Osteocyte (in vitro differentiated cells): Measurements from ENCODE around the gene OR5V1. TPM values are rescaled to one million over a fixed set of nuclear protein-coding genes. Genes with fewer than 3 reads are reported as not detected.
"Not testable (repeated sequence)": the region's sequence is repeated elsewhere in the genome, so short reads cannot be mapped to it uniquely, and the experiment has no call there.

Source experiments
- DNase-seq: peaks from one replicate; pipeline ENCODE4 v3.0.0; 2021; ENCODE audit warnings: mixed read lengths; ENCODE audit not compliant: unreplicated experiment; ENCODE audit errors: extremely low spot score
- H3K27ac Mint-ChIP-seq: one replicate; pipeline ENCODE4 v1.8.0; 2021; ENCODE audit warnings: mild to moderate bottlenecking, mixed read lengths; ENCODE audit not compliant: unreplicated experiment
- H3K27me3 Mint-ChIP-seq: one replicate; pipeline ENCODE4 v1.8.0; 2021; ENCODE audit warnings: mixed read lengths; ENCODE audit not compliant: unreplicated experiment
- H3K36me3 Mint-ChIP-seq: one replicate; pipeline ENCODE4 v1.8.0; 2021; ENCODE audit warnings: mixed read lengths; ENCODE audit not compliant: unreplicated experiment
- H3K4me1 Mint-ChIP-seq: one replicate; pipeline ENCODE4 v1.8.0; 2021; ENCODE audit warnings: mixed read lengths; ENCODE audit not compliant: unreplicated experiment
- H3K4me3 Mint-ChIP-seq: one replicate; pipeline ENCODE4 v1.8.0; 2021; ENCODE audit warnings: mild to moderate bottlenecking, moderate library complexity, mixed read lengths; ENCODE audit not compliant: unreplicated experiment
- H3K9me3 Mint-ChIP-seq: one replicate; pipeline ENCODE4 v1.8.0; 2021; ENCODE audit warnings: mixed read lengths; ENCODE audit not compliant: unreplicated experiment
- CTCF ChIP-seq: fragments of 200-600 bp; sonication (generic); IDR thresholded peaks from 2 replicates; pipeline ENCODE4 v1.5.0; 2021; ENCODE audit warnings: antibody characterized with exemption, mild to moderate bottlenecking, moderate library complexity
- total RNA-seq: library from RNA; stranded (reverse); gene quantifications from 2 replicates; pipeline ENCODE4 v1.2.1, GENCODE V29; 2021

OR5V1 gene
- total RNA-seq, 1 donor from 2014 or later = not detected

DNA sequence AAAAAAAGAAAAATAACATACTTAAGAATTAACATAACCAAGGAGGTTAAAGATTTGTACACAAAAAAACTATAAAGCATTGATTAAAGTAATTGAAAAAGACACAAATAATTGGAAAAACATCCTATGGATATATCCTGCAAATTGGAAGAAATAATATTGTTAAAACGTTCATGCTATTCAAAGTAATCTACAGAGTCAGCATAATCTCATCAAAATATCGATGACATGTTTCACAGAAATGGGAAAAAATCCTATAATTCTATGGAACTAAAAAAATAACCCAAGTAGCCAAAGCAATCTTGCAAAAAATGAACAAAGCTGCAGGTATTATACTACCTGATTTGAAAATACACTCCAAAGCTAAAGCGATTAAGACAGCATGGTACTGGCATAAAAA is 23.3 kb downstream of the OR5V1 start:
- Mint-ChIP-seq H3K4me3 (no peak overlapping the region), H3K9me3 (peaks cover 5% of the 10 kb centered on the region), H3K27ac (no peak overlapping the region), H3K27me3 (no peaks in the 10 kb centered on the region), H3K4me1 (no peaks in the 10 kb centered on the region), H3K36me3 (no peaks in the 10 kb centered on the region)
- TF ChIP-seq CTCF = no peak
- no peak for DNase-seq

- no peak for TF ChIP-seq CTCF
- no peak overlapping the region for H3K4me3 Mint-ChIP-seq
- peaks cover 11% of the 10 kb centered on the region for H3K9me3 Mint-ChIP-seq
- no peak overlapping the region for H3K27ac Mint-ChIP-seq
- H3K27me3 Mint-ChIP-seq = no peaks in the 10 kb centered on the region
- no peak for DNase-seq
- no peaks in the 10 kb centered on the region for H3K4me1 Mint-ChIP-seq
- H3K36me3 Mint-ChIP-seq = no peaks in the 10 kb centered on the region
Observed at GRCh38 chr6:29336269-29336668, 32.4 kb downstream of the OR5V1 start.

DNA sequence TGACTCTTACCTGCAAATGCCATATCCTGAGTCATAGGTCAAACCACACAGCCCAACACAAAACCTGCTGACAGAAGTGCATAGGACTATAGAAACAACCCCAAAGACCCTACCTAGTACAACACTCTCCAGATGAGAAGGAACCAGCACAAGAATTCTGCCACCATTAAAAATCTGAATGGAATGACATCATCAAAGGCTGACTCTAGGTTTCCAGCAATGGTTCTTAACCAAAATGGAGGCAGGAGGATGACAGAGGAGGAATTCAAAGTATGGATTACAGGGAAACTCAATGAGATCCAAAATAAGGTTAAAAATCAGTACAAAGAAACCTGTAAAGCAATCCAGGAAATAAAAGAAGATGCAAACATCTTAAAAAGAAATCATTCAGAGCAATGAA is 36.0 kb downstream of the OR5V1 start:
- peaks cover 11% of the 10 kb centered on the region for H3K9me3 Mint-ChIP-seq
- no peaks in the 10 kb centered on the region for H3K27me3 Mint-ChIP-seq
- no peak overlapping the region for H3K27ac Mint-ChIP-seq
- no peak overlapping the region for H3K4me3 Mint-ChIP-seq
- no peaks in the 10 kb centered on the region for H3K4me1 Mint-ChIP-seq
- TF ChIP-seq CTCF = no peak
- DNase-seq = no peak
- H3K36me3 Mint-ChIP-seq = no peaks in the 10 kb centered on the region

DNA sequence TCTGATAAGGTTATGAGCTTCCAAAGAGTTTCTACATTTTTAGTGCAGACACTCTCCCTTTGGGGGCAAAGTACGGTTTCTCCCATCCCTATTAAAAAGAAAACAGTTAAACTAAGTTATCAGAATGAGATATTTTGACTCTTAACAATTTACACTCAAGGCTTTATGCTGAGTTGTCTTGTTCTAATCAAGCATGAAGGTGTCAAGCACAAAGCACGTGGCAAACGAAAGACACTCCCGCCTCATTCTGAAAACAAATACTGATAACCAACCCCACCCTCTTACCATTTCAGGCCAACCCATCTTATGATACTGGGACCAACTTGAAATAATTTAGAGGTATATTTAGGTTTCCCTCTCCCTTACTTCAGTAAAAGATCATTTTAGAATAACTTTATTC is 42.9 kb downstream of the OR5V1 start:
- Mint-ChIP-seq H3K27ac (no peak overlapping the region), H3K36me3 (no peaks in the 10 kb centered on the region), H3K9me3 (peaks cover 4% of the 10 kb centered on the region), H3K4me3 (no peak overlapping the region), H3K27me3 (no peaks in the 10 kb centered on the region), H3K4me1 (no peaks in the 10 kb centered on the region)
- no peak for TF ChIP-seq CTCF
- DNase-seq = no peak

DNA sequence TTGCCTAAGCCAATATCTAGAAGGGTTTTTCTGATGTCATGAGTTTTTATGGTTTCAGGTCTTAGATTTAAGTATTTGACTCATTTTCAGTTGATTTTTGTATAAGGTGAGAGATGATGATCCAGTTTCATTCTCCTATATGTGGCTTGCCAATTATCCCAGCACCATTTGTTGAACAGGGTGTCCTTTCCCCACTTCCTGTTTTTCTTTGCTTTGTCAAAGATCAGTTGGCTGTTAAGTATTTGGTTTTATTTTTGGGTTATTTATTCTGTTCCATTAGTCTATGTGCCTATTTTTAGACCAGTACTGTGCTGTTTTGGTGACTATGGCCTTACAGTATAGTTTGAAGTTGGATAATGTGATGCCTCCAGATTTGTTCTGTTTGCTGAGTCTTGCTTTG is 45.3 kb downstream of the OR5V1 start:
- H3K27me3 Mint-ChIP-seq, H3K4me3 Mint-ChIP-seq, H3K27ac Mint-ChIP-seq, H3K4me1 Mint-ChIP-seq, H3K36me3 Mint-ChIP-seq, H3K9me3 Mint-ChIP-seq, DNase-seq: not testable (repeated sequence)

- H3K4me3 Mint-ChIP-seq = no peak overlapping the region
- H3K9me3 Mint-ChIP-seq = peaks cover 4% of the 10 kb centered on the region
- H3K27ac Mint-ChIP-seq = no peak overlapping the region
- no peaks in the 10 kb centered on the region for H3K27me3 Mint-ChIP-seq
- H3K4me1 Mint-ChIP-seq = no peaks in the 10 kb centered on the region
- no peak for TF ChIP-seq CTCF
- H3K36me3 Mint-ChIP-seq = no peaks in the 10 kb centered on the region
- no peak for DNase-seq
Observed at GRCh38 chr6:29319931-29320330, 48.7 kb downstream of the OR5V1 start.
